Hepatocyte (in vitro differentiated cells): ENCODE results near the gene LY86. TPM values are rescaled to one million over a fixed set of nuclear protein-coding genes. Genes with fewer than 3 reads are reported as not detected.

Source experiments
- DNase-seq: peaks from one replicate; pipeline ENCODE4 v3.0.0-alpha.2; 2016; ENCODE audit warnings: low spot score
- H2AFZ ChIP-seq: fragments of 200-600 bp; sonication (generic); 2 replicates; pipeline ENCODE4 v1.6.0; 2016; ENCODE audit warnings: antibody characterized with exemption, mild to moderate bottlenecking
- H3K27ac ChIP-seq: fragments of 200-600 bp; sonication (generic); 2 replicates; pipeline ENCODE4 v1.5.1; 2016; ENCODE audit warnings: mild to moderate bottlenecking
- H3K27me3 ChIP-seq: fragments of 200-600 bp; sonication (generic); 2 replicates; pipeline ENCODE4 v1.6.1; 2016
- H3K36me3 ChIP-seq: fragments of 200-600 bp; sonication (generic); replicated peaks from 2 replicates; pipeline ENCODE4 v1.5.1; 2016; ENCODE audit warnings: low read depth; ENCODE audit not compliant: insufficient read depth
- H3K4me1 ChIP-seq: fragments of 200-600 bp; sonication (generic); 2 replicates; pipeline ENCODE4 v1.5.1; 2016; ENCODE audit warnings: mild to moderate bottlenecking, moderate library complexity; ENCODE audit not compliant: insufficient read depth
- H3K4me2 ChIP-seq: fragments of 200-600 bp; sonication (generic); 2 replicates; pipeline ENCODE4 v1.6.0; 2016
- H3K4me3 ChIP-seq: fragments of 200-600 bp; sonication (generic); 2 replicates; pipeline ENCODE4 v1.5.1; 2016; ENCODE audit warnings: mild to moderate bottlenecking
- H3K79me2 ChIP-seq: fragments of 200-600 bp; sonication (generic); 2 replicates; pipeline ENCODE4 v1.6.0; 2017; ENCODE audit warnings: mild to moderate bottlenecking
- H3K9me2 ChIP-seq: fragments of 200-600 bp; sonication (generic); replicated peaks from 2 replicates; pipeline ENCODE4 v1.6.0; 2017; ENCODE audit warnings: mild to moderate bottlenecking; ENCODE audit not compliant: insufficient read depth
- H3K9me3 ChIP-seq: fragments of 200-600 bp; sonication (generic); 2 replicates; pipeline ENCODE4 v1.5.1; 2016; ENCODE audit warnings: low read depth, mild to moderate bottlenecking
- H4K20me1 ChIP-seq: fragments of 200-600 bp; sonication (generic); 2 replicates; pipeline ENCODE4 v1.6.0; 2016; ENCODE audit warnings: mild to moderate bottlenecking; ENCODE audit not compliant: insufficient read depth, poor library complexity, severe bottlenecking
- CTCF ChIP-seq: fragments of 200-600 bp; sonication (generic); IDR thresholded peaks from 2 replicates; pipeline ENCODE4 v1.5.1; 2016; ENCODE audit warnings: antibody characterized with exemption, mild to moderate bottlenecking; ENCODE audit not compliant: poor library complexity
- EZH2 ChIP-seq: fragments of 200-600 bp; sonication (generic); IDR thresholded peaks from 2 replicates; pipeline ENCODE4 v1.6.1; 2016; ENCODE audit warnings: antibody characterized with exemption, mild to moderate bottlenecking, borderline replicate concordance
- EZH2phosphoT487 ChIP-seq: fragments of 200-600 bp; sonication (generic); IDR thresholded peaks from one replicate; pipeline ENCODE4 v1.6.1; 2018; ENCODE audit warnings: antibody characterized with exemption, mild to moderate bottlenecking, low read depth, moderate library complexity; ENCODE audit not compliant: unreplicated experiment, severe bottlenecking
- WGBS: methylation state at CpG from one replicate; pipeline ENCODE4 v1.1.6; 2016; ENCODE audit warnings: low lambda C conversion rate; ENCODE audit errors: missing lambda C conversion rate; 5-methylcytosine and 5-hydroxymethylcytosine counted together
- polyA plus RNA-seq: library from polyadenylated mRNA; unstranded; fragments of >200 nt; fragmentation: Nextera tagmentation; extraction: Ambion mirVana; gene quantifications from 2 replicates; pipeline ENCODE4 v1.2.1, GENCODE V29; 2016
- total RNA-seq: library from RNA; depleted of rRNA; stranded (reverse); fragments of >200 nt; gene quantifications from 2 replicates; pipeline ENCODE4 v1.2.3, GENCODE V29; 2014

LY86 gene
- total and polyA plus RNA-seq, 2 experiments from 2014 or later, result 0.27 to 0.82 TPM

- no peaks in the 10 kb centered on the region for H3K36me3 ChIP-seq
- no peaks in the 10 kb centered on the region for H3K9me3 ChIP-seq
- no peak overlapping the region for H3K27ac ChIP-seq
- H3K9me2 ChIP-seq, result no peaks in the 10 kb centered on the region
- no peak for DNase-seq
- H3K4me1 ChIP-seq, result peaks cover 6% of the 10 kb centered on the region
- H3K27me3 ChIP-seq, result no peaks in the 10 kb centered on the region
- H3K4me2 ChIP-seq, result no peak overlapping the region
- 93% methylated on average over 3 of the region's 3 CpGs for WGBS
- H3K79me2 ChIP-seq, result no peaks in the 10 kb centered on the region
- H3K4me3 ChIP-seq, result no peak overlapping the region
- no peak for TF ChIP-seq EZH2phosphoT487
- no peak for TF ChIP-seq CTCF
- TF ChIP-seq EZH2, result no peak
- H4K20me1 ChIP-seq, result no peaks in the 10 kb centered on the region
- H2AFZ ChIP-seq, result no peak overlapping the region
These were observed 93.7 kb downstream of the LY86 start for GRCh38 chr6:6682225-6682624.

GRCh38 chr6:6683969-6684833, 95.7 kb downstream of the LY86 start:
- Histone ChIP-seq H3K27me3 (no peaks in the 10 kb centered on the region), H3K79me2 (no peaks in the 10 kb centered on the region), H3K4me1 (peaks cover 8% of the 10 kb centered on the region), H3K9me3 (no peaks in the 10 kb centered on the region), H3K4me3 (no peak overlapping the region), H2AFZ (no peak overlapping the region), H4K20me1 (no peaks in the 10 kb centered on the region), H3K36me3 (no peaks in the 10 kb centered on the region), H3K4me2 (peak overlapping the region; percentile 64), H3K9me2 (no peaks in the 10 kb centered on the region), H3K27ac (peak overlapping the region; percentile 50)
- 36% methylated on average over 13 of the region's 13 CpGs for WGBS
- TF ChIP-seq CTCF (no peak), EZH2 (no peak), EZH2phosphoT487 (no peak)
- peak; percentile 64 for DNase-seq

GRCh38 chr6:6685249-6686040, 96.9 kb downstream of the LY86 start:
- WGBS, result 87% methylated on average over 12 of the region's 12 CpGs

More at GRCh38 chr6:6685249-6686040, 96.9 kb downstream of the LY86 start:
- no peaks in the 10 kb centered on the region for H3K9me2 ChIP-seq
- H3K79me2 ChIP-seq, result no peaks in the 10 kb centered on the region
- H4K20me1 ChIP-seq, result no peaks in the 10 kb centered on the region
- DNase-seq, result no peak
- no peak overlapping the region for H3K4me2 ChIP-seq
- no peak overlapping the region for H3K27ac ChIP-seq
- no peak overlapping the region for H3K4me3 ChIP-seq
- TF ChIP-seq CTCF, result no peak
- H3K36me3 ChIP-seq, result no peaks in the 10 kb centered on the region
- no peaks in the 10 kb centered on the region for H3K9me3 ChIP-seq
- no peak overlapping the region for H2AFZ ChIP-seq
- H3K4me1 ChIP-seq, result peaks cover 8% of the 10 kb centered on the region
- no peaks in the 10 kb centered on the region for H3K27me3 ChIP-seq
